Measurements from ENCODE around the gene PHKB. TPM values are rescaled to one million over a fixed set of nuclear protein-coding genes. Genes with fewer than 3 reads are reported as not detected.
"Not testable (repeated sequence)": the region's sequence is repeated elsewhere in the genome, so short reads cannot be mapped to it uniquely, and the experiment has no call there.

Gene PHKB
- polyA plus RNA-seq (ENCODE audit: insufficient read length in 4 of 4) = 10 to 100 TPM; 66.9 to 91.6 (median 79.5) TPM

DNA sequence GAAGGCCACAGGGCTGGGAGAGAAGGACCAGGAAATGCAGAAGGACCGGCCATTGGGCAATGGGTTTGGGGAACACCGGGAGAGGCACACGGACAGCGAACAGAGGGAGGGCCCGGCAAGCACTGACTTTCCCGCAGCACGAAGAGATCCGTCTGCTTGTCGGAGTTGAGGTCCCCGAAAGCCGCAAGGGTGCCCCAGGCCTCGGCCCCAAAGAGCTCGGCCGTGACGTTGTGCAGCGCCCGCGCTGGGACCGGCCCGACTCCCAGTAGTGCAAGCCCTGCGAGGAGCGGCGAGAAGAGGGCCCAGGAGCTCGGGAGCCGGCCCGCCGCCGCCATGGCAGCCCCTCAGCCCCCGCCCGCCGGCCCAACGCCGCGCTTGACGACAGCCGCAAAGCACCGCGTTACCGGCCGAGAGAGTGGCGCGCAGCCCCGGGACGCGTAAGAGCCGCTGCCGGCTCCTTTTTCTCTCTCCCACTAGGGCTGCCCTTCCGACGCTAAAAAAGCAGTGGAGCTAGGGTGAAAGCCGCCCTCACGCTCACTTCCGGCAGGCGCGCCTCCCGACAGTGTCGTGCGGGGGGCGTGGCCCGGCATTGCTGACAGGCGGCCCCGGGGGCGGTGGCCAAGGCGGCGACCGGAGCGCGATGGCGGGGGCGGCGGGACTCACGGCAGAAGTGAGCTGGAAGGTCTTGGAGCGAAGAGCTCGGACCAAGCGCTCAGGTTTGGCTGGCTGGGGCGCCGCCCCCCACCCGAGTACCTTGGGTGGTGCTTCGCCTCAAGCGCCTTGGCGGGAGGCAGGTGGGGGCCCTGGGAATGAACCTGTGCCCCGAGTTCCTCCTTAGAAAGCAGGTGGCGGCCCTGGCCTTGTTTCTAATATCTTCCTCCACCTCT is at the start of gene PHKB, which contains the start of gene ITFG1:
Gene PHKB, plus strand, starts transcription at position 621 of the 887 bp plus-strand sequence. Its CDS starts 20 bp downstream, at position 641.
Gene ITFG1, minus strand, starts transcription at position 353 of the 887 bp plus-strand sequence. Its CDS starts 18 bp downstream, at position 335.
- DNase-seq (ENCODE audit: low read depth in 4 of 4, low spot score in 3 of 4) = peak; percentile 83 to 86 (median 84)

DNA sequence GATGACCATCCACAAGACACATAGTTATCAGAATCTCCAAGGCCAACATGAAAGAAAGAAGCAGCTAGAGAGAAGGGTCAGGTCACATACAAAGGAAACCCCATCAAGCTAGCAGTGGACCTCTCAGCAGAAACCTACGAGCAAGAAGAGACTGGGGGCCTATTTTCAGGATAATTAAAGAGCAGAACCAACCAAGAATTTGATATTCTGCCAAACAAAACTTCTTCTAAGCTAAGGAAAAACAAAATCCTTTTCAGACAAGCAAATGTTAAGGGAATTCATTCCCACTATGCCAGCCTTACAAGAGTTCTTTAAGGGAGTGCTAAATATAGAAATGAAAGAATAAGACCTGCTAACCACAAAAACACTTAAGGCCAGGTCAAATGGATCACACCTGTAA is 48.1 kb upstream of the PHKB start:
- no peak for DNase-seq (ENCODE audit: low read depth in 4 of 4, low spot score in 3 of 4)

DNA sequence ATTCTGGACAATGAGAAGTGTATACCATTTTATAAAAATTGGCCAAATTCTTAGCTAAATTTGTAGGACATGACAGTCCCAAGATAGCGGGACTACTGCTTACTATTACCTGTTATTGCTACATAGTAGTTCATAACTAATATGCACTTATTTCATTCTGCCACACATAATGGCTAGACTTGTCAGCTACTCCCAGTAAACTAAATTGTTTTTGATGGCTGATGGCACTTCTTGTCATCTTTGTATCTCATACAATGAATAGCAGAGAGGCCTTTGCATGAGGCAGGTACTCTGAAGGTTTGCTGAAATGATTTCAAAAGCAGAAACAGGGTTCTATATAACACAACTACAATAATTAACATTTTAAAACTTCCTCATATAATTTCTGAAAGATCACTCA is 44.3 kb upstream of the PHKB start:
- no peak for DNase-seq (ENCODE audit: low read depth in 4 of 4, low spot score in 3 of 4)

DNA sequence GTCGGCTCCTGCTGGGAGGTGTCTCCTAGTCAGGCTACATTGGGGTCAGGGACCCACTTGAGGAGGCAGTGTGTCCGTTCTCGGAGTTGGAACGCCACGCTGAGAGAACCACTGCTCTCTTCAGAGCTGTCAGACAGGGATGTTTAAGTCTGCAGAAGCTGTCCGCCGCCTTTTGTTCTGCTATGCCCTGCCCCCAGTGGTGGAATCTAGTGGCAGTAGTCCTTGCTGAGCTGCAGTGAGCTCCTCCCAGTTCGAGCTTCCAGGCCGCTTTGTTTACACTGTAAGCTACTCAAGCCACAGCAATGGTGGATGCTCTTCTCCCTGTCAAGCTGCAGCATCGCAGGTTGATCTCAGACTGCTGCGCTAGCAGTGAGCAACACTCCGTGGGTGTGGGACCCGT is 36.3 kb upstream of the PHKB start:
- DNase-seq (ENCODE audit: low read depth in 4 of 4, low spot score in 3 of 4) = no peak

DNA sequence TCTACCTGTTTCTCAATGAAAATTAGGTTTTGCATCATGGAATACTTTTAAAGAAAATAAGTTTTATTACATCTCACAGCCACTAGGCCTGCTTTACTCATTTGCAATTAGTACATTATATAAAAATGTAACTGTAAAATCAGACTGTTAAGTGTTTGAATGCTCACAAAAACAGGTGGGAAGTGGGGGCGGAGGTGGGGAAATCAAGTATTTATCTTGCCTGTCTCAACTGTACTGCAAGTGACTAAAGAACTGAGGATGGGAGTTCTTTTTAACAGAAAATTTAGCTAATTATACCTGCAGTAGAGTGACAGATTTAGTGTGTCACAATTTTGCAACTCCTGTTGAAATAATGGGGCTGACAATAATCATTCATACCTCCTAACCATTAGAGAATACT is 34.3 kb upstream of the PHKB start:
- DNase-seq (ENCODE audit: low read depth in 4 of 4, low spot score in 3 of 4) = no peak

DNA sequence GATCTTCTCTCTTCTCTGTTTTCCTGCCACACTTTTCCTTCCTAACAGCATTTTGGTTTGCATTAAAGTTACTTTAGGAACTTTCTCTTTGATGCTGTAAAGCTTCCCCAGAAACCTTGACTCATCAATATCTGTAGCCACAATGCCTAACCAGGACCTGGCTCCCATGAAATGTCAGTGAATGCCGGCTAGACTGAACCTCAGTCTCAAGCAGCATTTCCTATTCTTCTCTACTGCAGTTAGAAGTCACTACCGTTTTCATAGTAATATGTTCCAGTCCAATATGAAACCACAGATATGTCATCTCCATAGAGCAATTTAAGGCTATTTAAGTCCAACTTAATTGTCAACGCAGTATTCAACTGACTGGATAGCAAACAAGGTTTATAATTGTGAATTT is 29.2 kb upstream of the PHKB start:
- DNase-seq (ENCODE audit: low read depth in 4 of 4, low spot score in 3 of 4) = no peak

DNA sequence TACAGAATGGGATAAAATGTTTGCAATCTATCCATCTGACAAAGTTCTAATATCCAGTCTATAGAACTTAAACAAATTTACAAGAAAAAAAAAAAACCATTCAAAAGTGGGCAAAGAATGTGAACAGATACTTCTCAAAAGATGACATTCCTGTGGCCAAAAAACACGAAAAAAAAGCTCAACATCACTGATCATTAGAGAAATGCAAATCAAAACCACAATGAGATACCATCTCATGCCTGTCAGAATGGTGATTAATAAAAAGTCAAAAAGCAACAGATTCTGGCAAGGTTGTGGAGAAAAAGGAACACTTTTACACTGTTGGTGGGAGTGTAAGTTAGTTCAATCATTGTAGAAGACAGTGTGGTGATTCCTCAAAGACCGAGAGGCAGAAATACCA is 26.9 kb upstream of the PHKB start:
- not testable (repeated sequence) for DNase-seq (ENCODE audit: low read depth in 4 of 4, low spot score in 3 of 4)

DNA sequence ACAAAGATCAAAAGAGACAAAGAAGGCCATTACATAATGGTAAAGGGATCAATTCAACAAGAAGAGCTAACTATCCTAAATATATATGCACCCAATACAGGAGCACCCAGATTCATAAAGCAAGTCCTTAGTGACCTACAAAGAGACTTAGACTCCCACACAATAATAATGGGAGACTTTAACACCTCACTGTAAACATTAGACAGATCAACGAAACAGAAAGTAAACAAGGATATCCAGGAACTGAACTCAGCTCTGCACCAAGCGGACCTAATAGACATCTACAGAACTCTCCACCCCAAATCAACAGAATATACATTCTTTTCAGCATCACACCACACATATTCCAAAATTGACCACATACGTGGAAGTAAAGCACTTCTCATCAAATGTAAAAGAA is 21.1 kb upstream of the PHKB start:
- DNase-seq (ENCODE audit: low read depth in 4 of 4, low spot score in 3 of 4) = not testable (repeated sequence)

DNA sequence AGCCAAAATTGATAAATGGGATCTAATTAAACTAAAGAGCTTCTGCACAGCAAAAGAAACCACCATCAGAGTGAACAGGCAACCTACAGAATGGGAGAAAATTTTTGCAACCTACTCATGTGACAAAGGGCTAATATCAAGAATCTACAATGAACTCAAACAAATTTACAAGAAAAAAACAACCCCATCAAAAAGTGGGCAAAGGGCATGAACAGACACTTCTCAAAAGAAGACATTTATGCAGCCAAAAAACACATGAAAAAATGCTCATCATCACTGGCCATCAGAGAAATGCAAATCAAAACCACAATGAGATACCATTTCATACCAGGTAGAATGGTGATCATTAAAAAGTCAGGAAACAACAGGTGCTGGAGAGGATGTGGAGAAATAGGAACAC is 18.2 kb upstream of the PHKB start:
- not testable (repeated sequence) for DNase-seq (ENCODE audit: low read depth in 4 of 4, low spot score in 3 of 4)

DNA sequence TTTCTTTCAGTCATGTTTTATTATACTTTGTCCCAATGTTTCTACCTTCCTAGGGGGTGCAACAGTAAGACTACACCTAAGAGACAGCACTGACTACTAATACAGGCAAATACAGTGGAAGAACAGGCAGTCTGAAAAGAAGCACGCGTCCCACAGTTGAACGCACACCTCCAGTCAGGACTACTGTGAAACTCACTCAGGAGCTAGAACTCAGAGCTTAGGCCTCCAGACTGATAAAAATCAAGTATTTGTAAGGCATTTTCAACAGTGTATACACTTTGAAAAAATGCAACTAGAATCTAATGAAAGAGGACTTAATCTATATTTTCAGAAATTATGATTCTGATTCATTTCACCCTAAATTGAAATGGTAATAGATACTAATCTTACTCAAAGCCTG is 14.7 kb upstream of the PHKB start:
- DNase-seq (ENCODE audit: low read depth in 4 of 4, low spot score in 3 of 4) = no peak

DNA sequence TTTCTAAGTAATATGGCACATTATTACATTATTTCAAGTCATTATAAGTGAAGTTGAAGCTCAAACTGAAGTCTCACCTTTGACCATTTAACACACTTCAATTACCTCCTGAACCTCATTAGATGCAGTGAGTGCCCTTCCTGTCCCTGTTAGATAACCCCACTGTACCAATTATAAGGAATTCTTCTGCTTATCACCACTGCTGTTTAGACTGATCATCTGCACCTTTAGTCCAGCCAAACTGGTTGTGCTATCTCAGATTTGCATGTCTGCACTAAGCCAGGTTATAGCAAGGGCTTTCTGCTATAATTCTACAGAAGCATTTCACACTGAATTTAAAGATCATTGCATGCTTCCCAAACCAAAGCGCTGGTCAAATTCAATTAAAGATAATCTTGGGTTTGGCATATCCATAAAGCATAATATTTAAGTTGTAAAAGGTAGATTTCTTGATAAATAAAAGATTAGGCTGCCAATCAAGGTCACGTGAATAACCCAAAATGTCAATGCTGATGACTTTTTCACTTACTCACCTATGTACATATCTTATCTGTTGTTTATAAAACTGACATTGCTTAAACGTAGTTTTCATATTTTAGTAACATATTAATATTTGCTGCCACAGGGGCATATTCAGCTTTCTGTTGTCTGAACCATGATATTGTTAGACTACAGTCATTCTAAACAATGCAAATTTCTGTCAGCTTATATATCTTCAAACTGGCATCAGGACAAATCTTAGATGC is 12.1 kb upstream of the PHKB start:
- no peak for DNase-seq (ENCODE audit: low read depth in 4 of 4, low spot score in 3 of 4)

DNA sequence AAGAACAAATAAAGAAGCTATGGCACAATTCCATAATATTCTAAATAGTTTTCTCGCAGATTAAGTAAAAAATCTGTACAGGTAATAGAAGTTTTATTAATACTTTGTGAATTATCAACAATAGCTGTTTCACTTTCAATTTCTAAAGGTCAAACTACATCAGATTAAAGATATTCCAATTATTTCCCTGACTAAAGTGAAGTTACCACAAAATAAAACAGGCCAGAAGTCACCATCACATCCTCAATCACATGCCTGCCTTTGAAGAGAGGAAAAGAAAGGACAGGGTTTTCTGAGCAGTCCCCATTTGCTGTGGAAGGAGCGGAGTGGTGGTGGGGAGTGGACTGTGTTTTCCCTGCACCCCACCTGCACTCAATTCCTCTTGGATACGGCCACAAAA is 11.3 kb upstream of the PHKB start:
- DNase-seq (ENCODE audit: low read depth in 4 of 4, low spot score in 3 of 4) = no peak

DNA sequence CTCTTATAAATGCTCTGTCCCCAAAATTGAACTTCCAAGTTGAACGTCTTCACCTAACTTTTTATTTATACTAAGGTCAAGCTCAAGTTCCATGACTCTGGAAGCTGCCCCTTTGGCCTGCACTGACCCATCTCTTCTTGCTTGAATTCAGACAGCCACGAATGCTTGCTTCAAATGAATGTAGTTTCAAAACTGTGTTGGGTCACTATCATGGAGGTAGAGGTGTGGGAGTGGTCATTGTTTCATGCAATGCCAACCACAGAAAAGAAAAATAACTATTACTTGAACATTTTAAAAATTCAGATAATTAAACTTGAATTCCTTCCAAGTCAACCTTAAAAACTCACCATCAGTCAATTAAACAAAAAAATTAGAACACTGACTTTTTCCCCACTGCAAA is 2.8 kb upstream of the PHKB start:
- DNase-seq (ENCODE audit: low read depth in 4 of 4, low spot score in 3 of 4) = no peak

DNA sequence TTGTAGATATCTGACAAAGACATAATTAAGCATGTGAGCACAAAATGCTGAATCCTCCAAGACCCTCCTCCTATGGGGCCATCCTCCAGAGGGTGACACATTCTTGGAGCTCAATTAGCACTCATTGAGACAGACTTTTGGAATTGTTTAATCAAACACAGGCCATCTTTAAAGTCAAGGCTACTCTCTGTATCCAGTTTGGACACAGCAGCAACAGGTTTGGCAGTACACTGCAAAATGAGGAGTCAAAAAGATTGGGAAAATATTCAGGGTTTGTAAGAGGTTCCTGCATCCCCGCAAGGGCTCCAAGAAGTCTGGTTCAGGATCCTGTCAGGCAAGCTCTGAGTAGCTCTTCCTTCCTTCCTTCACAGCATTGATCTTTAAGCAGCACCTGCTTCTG is 1.5 kb upstream of the PHKB start:
- no peak for DNase-seq (ENCODE audit: low read depth in 4 of 4, low spot score in 3 of 4)

DNA sequence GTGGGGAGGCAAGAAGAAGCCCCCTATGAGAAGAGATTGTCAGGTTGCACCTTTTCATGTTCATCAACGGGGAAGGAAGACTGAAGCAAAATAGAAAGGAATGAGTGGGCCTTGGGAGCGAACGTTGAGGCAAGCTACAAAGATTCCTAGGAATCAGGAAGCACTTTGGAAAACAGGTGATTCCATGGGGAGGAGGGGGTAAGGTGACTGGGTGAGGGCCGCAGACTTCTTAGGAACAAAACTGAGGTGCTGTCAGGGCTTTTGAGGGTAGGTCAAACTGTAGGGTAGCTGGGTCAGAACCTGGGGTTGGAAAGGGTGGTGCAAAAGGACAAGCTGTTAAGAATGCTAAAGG is 796 bp upstream of the PHKB start:
- no peak for DNase-seq (ENCODE audit: low read depth in 4 of 4, low spot score in 3 of 4)

DNA sequence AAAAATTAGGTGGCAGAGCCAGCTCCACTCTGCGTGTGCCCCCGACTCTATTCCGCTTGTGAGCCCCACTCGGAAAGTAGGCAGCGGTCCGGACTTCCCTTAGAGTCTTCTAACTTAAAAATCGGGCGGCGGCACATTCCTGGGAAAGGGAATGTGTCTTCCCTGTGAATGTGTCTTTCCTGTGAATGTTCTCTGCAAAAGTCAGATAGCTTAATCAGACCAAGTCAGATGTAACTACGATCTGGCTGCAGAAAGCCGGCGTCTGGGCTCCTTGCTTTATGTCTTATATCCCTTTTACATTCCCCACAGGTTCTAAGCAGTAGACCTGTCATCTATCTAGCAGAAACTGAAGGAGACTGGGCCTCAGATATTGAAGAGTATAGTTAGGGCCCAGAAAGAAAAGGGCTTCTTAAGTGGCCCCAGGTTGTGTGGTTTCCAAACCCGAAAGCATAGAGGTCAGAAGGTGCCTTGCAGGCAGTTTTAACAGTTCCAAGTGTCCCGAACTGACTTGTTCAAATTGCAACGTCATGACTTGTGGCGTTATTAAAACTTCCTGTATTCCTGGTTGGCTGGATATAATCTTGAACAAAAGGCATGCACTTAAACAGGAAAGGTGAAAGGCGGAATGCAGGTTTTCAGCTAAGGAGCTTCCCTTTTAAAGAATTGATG is 601 bp downstream of the PHKB start:
- peak in 2 of 4 donors; percentile 12 to 16 for DNase-seq (ENCODE audit: low read depth in 4 of 4, low spot score in 3 of 4)

DNA sequence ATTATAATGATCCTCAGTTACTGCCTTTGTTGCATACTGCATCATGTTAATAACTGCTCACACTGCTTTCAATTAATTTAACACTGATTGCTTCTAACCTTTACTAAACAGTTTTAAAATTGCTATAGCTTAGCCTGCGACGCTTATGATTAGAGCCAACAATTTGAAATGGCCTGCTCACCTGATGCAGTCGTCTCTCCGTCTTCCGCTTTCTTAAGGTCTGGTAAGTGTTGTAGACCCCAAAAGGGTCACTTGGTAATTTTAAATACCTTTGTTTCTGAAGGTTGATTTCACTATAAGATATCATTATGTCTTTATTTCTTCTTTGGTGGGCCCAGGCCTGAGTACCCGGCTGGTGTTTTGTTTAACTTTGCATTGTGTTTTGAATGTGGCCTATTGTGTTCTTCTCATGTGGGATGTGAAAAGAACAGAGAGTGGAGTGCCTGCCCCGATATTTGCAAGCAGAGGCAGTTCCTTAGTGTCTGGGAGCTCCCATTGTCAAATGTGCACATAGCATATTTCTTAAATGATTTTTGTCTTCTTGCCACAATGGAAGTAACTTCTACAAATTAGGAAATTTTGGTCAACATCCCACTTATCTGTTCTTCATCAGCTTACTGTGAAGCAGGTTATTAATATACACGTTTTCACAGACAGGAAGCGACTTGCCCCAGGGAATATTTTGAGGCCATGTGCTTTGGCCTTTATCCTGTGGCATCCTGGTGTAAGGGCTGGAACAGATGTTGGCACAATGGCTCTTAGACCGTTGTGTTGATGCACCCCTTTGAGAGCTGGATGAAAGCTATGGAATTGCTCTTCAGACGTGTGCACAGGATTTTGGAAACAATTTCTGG is 2.9 kb downstream of the PHKB start:
- DNase-seq (ENCODE audit: low read depth in 4 of 4, low spot score in 3 of 4) = no peak

DNA sequence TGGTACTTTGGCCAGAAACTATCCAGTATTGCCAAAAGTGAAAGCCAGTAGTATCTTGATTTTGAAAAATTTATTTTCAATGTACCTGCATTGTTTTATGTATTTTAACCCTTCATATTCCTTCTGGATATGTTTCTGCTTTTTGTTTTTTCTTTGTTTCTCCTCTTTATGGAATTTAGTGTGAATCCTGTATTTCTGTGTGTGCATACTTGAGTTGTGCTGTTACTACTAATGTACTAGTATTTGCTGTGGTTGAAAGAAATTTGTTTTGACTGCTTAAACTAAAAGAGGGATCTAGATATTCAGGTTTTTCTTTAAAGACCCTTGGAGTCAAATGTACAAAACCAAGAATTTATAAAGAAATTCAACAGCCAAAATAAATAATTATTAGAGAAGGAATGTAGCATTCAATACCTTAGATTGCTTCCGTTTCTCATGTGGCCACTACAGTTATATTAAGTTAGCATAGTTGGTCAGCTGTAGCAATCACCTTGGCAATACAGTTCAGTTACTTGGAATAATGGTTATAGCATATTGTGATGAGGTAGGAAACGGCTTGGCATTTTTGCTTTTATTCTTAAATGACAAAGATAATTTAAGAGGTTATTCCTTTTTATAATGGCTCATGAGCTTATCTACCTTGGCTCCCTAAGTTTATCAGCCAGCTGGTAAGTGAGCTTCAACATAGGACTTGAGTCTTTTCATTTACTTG is 4.9 kb downstream of the PHKB start:
- DNase-seq (ENCODE audit: low read depth in 4 of 4, low spot score in 3 of 4) = no peak

DNA sequence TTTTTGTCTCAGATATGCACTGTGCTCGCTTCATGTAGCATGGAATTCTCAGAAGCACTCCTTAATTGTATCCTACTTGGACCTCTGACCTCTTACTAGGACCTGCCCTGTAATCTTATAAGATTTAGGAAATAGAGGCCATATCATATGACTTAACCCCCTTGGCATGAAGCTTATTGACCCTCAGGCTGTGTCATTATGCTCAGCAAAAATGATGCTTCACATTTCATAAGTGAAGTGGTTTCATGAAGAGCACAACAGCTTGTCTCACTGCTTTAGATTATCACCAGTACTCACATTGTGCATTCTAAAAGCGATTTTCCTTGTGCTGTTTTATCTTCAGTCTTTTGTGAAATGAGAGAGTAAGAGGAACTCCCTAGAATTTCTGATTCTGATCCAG is 6.4 kb downstream of the PHKB start:
- DNase-seq (ENCODE audit: low read depth in 4 of 4, low spot score in 3 of 4) = no peak
